Ishikawa (cell line): Measurements from ENCODE around the gene DNER.

Source experiments
- EP300 ChIP-seq: IDR thresholded peaks from 2 replicates; pipeline ENCODE4 v1.6.1; 2012; ENCODE audit warnings: borderline replicate concordance
- MAX ChIP-seq: IDR thresholded peaks from 2 replicates; pipeline ENCODE4 v1.6.1; 2012
- TEAD4 ChIP-seq: IDR thresholded peaks from 2 replicates; pipeline ENCODE4 v1.6.1; 2012
- USF1 ChIP-seq: IDR thresholded peaks from 2 replicates; pipeline ENCODE4 v1.6.1; 2012
- YY1 ChIP-seq: IDR thresholded peaks from 2 replicates; pipeline ENCODE4 v1.6.1; 2012; ENCODE audit warnings: low read depth

GRCh38 chr2:229674830-229675530 is 39.4 kb downstream of the DNER start:
- TF ChIP-seq MAX (no peak), TEAD4 (no peak), EP300 (no peak), YY1 (no peak), USF1 (no peak)
